H1 (cell line): ENCODE measurements around the gene SAMD9L. TPM values are rescaled to one million over a fixed set of nuclear protein-coding genes. Genes with fewer than 3 reads are reported as not detected.
"Not testable (repeated sequence)": the region's sequence is repeated elsewhere in the genome, so short reads cannot be mapped to it uniquely, and the experiment has no call there.

Source experiments
- CTCF ChIA-PET: fragments of 300-600 bp; sonication (Branson Sonifier 250); formaldehyde crosslinking; loops from one replicate; lab custom pipeline; 2021; ENCODE audit not compliant: partially characterized antibody; lab: Charles Lee
- POLR2A ChIA-PET: fragments of 300-600 bp; sonication (Branson Sonifier 250); formaldehyde crosslinking; loops from one replicate; lab custom pipeline; 2021; ENCODE audit warnings: inconsistent platforms; ENCODE audit not compliant: partially characterized antibody; lab: Charles Lee
- DNase-seq, 2 experiments: peaks; one replicate each; pipeline versions ENCODE4 v3.0.0 to v3.0.0-alpha.2; 2010 to 2022; ENCODE audit warnings: low spot score in 2 of 2, low read depth in 1 of 2, mixed read lengths in 1 of 2
- FAIRE-seq: peaks from 2 replicates; lab custom pipeline; 2011; peaks lifted over from hg19 to GRCh38; lab: Jason Lieb, UNC
- H2AFZ ChIP-seq: 2 replicates; pipeline ENCODE4 v1.8.1; 2012; ENCODE audit warnings: low read length, inconsistent platforms
- H2AK5ac ChIP-seq: 2 replicates; pipeline ENCODE4 v1.6.1; 2013; ENCODE audit warnings: low read depth, low read length
- H2BK120ac ChIP-seq: replicated peaks from 2 replicates; pipeline ENCODE3; 2013; ENCODE audit warnings: low read depth, low read length, inconsistent platforms
- H2BK12ac ChIP-seq: 2 replicates; pipeline ENCODE4 v1.6.1; 2013; ENCODE audit warnings: low read depth, low read length
- H2BK15ac ChIP-seq: 2 replicates; pipeline ENCODE4 v1.6.1; 2013; ENCODE audit warnings: low read length
- H2BK20ac ChIP-seq: 2 replicates; pipeline ENCODE4 v1.6.1; 2013; ENCODE audit warnings: low read length
- H2BK5ac ChIP-seq: 2 replicates; pipeline ENCODE4 v1.6.1; 2013; ENCODE audit warnings: low read depth, low read length
- H3K14ac ChIP-seq: 2 replicates; pipeline ENCODE4 v1.6.1; 2013; ENCODE audit warnings: inconsistent platforms; ENCODE audit not compliant: insufficient read length
- H3K18ac ChIP-seq: 2 replicates; pipeline ENCODE4 v1.6.1; 2013; ENCODE audit warnings: low read length; ENCODE audit errors: extremely low read depth
- H3K23ac ChIP-seq: 2 replicates; pipeline ENCODE4 v1.6.1; 2013; ENCODE audit warnings: inconsistent platforms; ENCODE audit not compliant: insufficient read length
- H3K23me2 ChIP-seq: 2 replicates; pipeline ENCODE4 v1.6.1; 2013; ENCODE audit warnings: low read depth, low read length
- H3K27ac ChIP-seq: 2 replicates; pipeline ENCODE4 v1.6.1; 2011; ENCODE audit warnings: low read depth, low read length, inconsistent platforms
- H3K27me3 ChIP-seq, 4 experiments: replicated peaks in 1 of 4; 1 replicate in 1 of 4; 2 replicates in 3 of 4; pipeline versions ENCODE4 v1.6.1 to v1.8.1; 2011 to 2013; ENCODE audit warnings: low read length in 3 of 4, mild to moderate bottlenecking in 3 of 4, inconsistent platforms in 2 of 4, mixed read lengths in 2 of 4, moderate library complexity in 1 of 4; ENCODE audit not compliant: control insufficient read depth in 3 of 4, insufficient read depth in 3 of 4; ENCODE audit errors: extremely low read depth in 1 of 4
- H3K36me3 ChIP-seq, 4 experiments: 2 replicates each; pipeline versions ENCODE4 v1.6.1 to v1.8.1; 2011 to 2013; ENCODE audit warnings: mild to moderate bottlenecking in 4 of 4, low read length in 3 of 4, moderate library complexity in 2 of 4, control low read depth in 1 of 4, inconsistent platforms in 1 of 4; ENCODE audit not compliant: insufficient read depth in 4 of 4, control insufficient read depth in 2 of 4
- H3K4ac ChIP-seq: replicated peaks from 2 replicates; pipeline ENCODE3; 2013; ENCODE audit warnings: low read length, low read depth, mixed read lengths, inconsistent platforms; ENCODE audit not compliant: insufficient read length
- H3K4me1 ChIP-seq, 4 experiments: replicated peaks in 1 of 4; 1 replicate in 1 of 4; 2 replicates in 3 of 4; pipeline versions ENCODE4 v1.6.1 to v1.8.1; 2011 to 2013; ENCODE audit warnings: low read length in 3 of 4, inconsistent platforms in 2 of 4, mixed read lengths in 1 of 4; ENCODE audit not compliant: insufficient read depth in 4 of 4, control insufficient read depth in 3 of 4
- H3K4me2 ChIP-seq, 2 experiments: 2 replicates each; pipeline versions ENCODE4 v1.6.1 to v1.8.1; 2011 to 2013; ENCODE audit warnings: low read depth in 2 of 2, low read length in 2 of 2, control low read depth in 1 of 2, inconsistent platforms in 1 of 2, mild to moderate bottlenecking in 1 of 2; ENCODE audit not compliant: insufficient read depth in 1 of 2
- H3K4me3 ChIP-seq, 4 experiments: fragments of 200-600, 300-600 bp in 1 of 4; sonication (generic), shearing (Covaris generic), sonication (Bioruptor Twin) in 1 of 4; 2 replicates each; pipeline versions ENCODE4 v1.5.1 to v1.8.1; 2011 to 2016; ENCODE audit warnings: low read length in 4 of 4, low read depth in 3 of 4, control low read depth in 2 of 4, inconsistent platforms in 2 of 4, mild to moderate bottlenecking in 2 of 4, mixed read lengths in 1 of 4, moderate library complexity in 1 of 4; ENCODE audit not compliant: insufficient read depth in 2 of 4; ENCODE audit errors: extremely low read depth in 1 of 4
- H3K56ac ChIP-seq: replicated peaks from 2 replicates; pipeline ENCODE3; 2013; ENCODE audit warnings: low read depth, mild to moderate bottlenecking, mixed read lengths, low read length, inconsistent platforms; ENCODE audit not compliant: insufficient read length
- H3K79me1 ChIP-seq: 2 replicates; pipeline ENCODE4 v1.6.1; 2013; ENCODE audit warnings: low read depth, low read length, control low read depth
- H3K79me2 ChIP-seq, 2 experiments: 2 replicates each; pipeline versions ENCODE4 v1.6.1 to v1.8.1; 2012 to 2013; ENCODE audit warnings: low read length in 2 of 2, mild to moderate bottlenecking in 2 of 2, inconsistent platforms in 1 of 2; ENCODE audit not compliant: insufficient read depth in 2 of 2, control insufficient read depth in 1 of 2
- H3K9ac ChIP-seq, 4 experiments: replicated peaks in 1 of 4; 1 replicate in 1 of 4; 2 replicates in 3 of 4; pipeline versions ENCODE4 v1.6.1 to v1.8.1; 2011 to 2013; ENCODE audit warnings: low read depth in 3 of 4, low read length in 3 of 4, control low read depth in 2 of 4, mild to moderate bottlenecking in 2 of 4, moderate library complexity in 2 of 4, inconsistent platforms in 1 of 4; ENCODE audit errors: extremely low read depth in 1 of 4
- H3K9me3 ChIP-seq, 2 experiments: 2 replicates each; pipeline versions ENCODE4 v1.6.1 to v1.8.1; 2012 to 2013; ENCODE audit warnings: mild to moderate bottlenecking in 2 of 2, moderate library complexity in 2 of 2, control low read depth in 1 of 2, inconsistent platforms in 1 of 2, low read depth in 1 of 2, low read length in 1 of 2, mixed read lengths in 1 of 2; ENCODE audit not compliant: insufficient read depth in 2 of 2
- H4K20me1 ChIP-seq, 2 experiments: replicated peaks in 1 of 2; 2 replicates each; pipeline versions ENCODE3 to v1.8.1; 2011 to 2013; ENCODE audit warnings: inconsistent platforms in 2 of 2, low read length in 2 of 2, mild to moderate bottlenecking in 1 of 2; ENCODE audit not compliant: insufficient read depth in 2 of 2, control insufficient read depth in 1 of 2
- H4K5ac ChIP-seq: 2 replicates; pipeline ENCODE4 v1.6.1; 2013; ENCODE audit warnings: low read length, low read depth, mixed read lengths, inconsistent platforms; ENCODE audit not compliant: insufficient read length
- H4K8ac ChIP-seq: 2 replicates; pipeline ENCODE4 v1.8.0; 2013; ENCODE audit warnings: mild to moderate bottlenecking, moderate library complexity, low read length, inconsistent platforms; ENCODE audit not compliant: insufficient read depth; ENCODE audit errors: extremely low read depth
- H4K91ac ChIP-seq: replicated peaks from 2 replicates; pipeline ENCODE3; 2013; ENCODE audit warnings: low read length, mixed read lengths, inconsistent platforms; ENCODE audit not compliant: insufficient read length
- WGBS, 2 experiments: shearing (Covaris generic) in 1 of 2; methylation state at CpG; one replicate each; pipeline versions ENCODE4 v1.1.6 to v1.1.7; 2013 to 2015; ENCODE audit warnings: low lambda C conversion rate in 2 of 2, mixed read lengths in 2 of 2, inconsistent platforms in 1 of 2, low coverage in 1 of 2, missing lambda C conversion rate in 1 of 2; ENCODE audit not compliant: insufficient replicate concordance in 2 of 2, insufficient coverage in 1 of 2, insufficient read length in 1 of 2; ENCODE audit errors: extremely low coverage in 1 of 2, missing lambda C conversion rate in 1 of 2; 5-methylcytosine and 5-hydroxymethylcytosine counted together
- polyA plus RNA-seq, 7 experiments: library from polyadenylated mRNA; depleted of rRNA in 3 of 7; stranded (reverse) in 5 of 7; unstranded in 2 of 7; fragments of >200 nt in 5 of 7; fragments of 200-250 nt in 2 of 7; gene quantifications; 1 replicate in 5 of 7; 2 replicates in 1 of 7; 4 replicates in 1 of 7; pipeline versions ENCODE4 v1.2.1 to v1.2.3, GENCODE V29; 2011 to 2013; ENCODE audit warnings: missing spikeins in 2 of 7, mixed read lengths in 2 of 7
- total RNA-seq: library from RNA; stranded (reverse); fragmentation: NEBNext Ultra II Directional; extraction: Animal tissue kit (Norgen Biotek cat#: 25700); gene quantifications from 2 replicates; pipeline ENCODE4 v1.2.1, GENCODE V29; 2021

The SAMD9L gene
- total and polyA plus RNA-seq, 2 of the 8 experiments (the other 6 are each of a cell fraction or from before 2014, with no cell fraction given): not detected

- CTCF ChIA-PET, H2BK12ac ChIP-seq, H3K56ac ChIP-seq, H2AFZ ChIP-seq, H2BK120ac ChIP-seq, H4K20me1 ChIP-seq, H3K14ac ChIP-seq, H2AK5ac ChIP-seq, H3K18ac ChIP-seq, H2BK20ac ChIP-seq, H3K27ac ChIP-seq, H4K91ac ChIP-seq, H4K5ac ChIP-seq, H3K4me2 ChIP-seq, FAIRE-seq, DNase-seq, H3K4me1 ChIP-seq, H3K9me3 ChIP-seq, H3K9ac ChIP-seq, H3K23me2 ChIP-seq, H3K23ac ChIP-seq, H3K79me1 ChIP-seq, H3K27me3 ChIP-seq, H3K79me2 ChIP-seq, H3K4ac ChIP-seq, H3K4me3 ChIP-seq, POLR2A ChIA-PET, H2BK15ac ChIP-seq, H2BK5ac ChIP-seq, H4K8ac ChIP-seq, H3K36me3 ChIP-seq: not testable (repeated sequence)
- WGBS, 2 experiments: 93% methylated on average over 1 of the region's 1 CpG; no CpG with 5 or more reads in 1 of the 2 experiments
Observed at GRCh38 chr7:93126954-93127353, 21.2 kb downstream of the SAMD9L start.

DNA sequence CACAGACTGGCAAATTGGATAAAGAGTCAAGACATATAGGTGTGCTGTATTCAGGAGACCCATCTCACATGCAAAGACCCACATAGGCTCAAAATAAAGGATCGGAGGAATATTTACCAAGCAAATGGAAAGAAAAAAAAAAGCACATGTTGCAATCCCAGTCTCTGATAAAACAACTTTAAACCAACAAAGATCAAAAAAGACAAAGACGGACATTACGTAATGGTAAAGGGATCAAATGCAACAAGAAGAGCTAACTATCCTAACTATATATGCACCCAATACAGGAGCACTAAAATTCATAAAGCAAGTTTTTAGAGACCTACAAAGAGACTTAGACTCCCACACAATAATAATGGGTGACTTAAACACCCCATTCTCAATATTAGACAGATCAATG is 24.7 kb downstream of the SAMD9L start:
- H3K4me1 ChIP-seq, H3K4me2 ChIP-seq, H3K23ac ChIP-seq, H3K23me2 ChIP-seq, H2AFZ ChIP-seq, H3K27ac ChIP-seq, H3K9me3 ChIP-seq, H2BK20ac ChIP-seq, H3K4ac ChIP-seq, H3K14ac ChIP-seq, H4K20me1 ChIP-seq, H2AK5ac ChIP-seq, H3K56ac ChIP-seq, H2BK5ac ChIP-seq, H2BK120ac ChIP-seq, H2BK12ac ChIP-seq, H3K18ac ChIP-seq, H3K4me3 ChIP-seq, H4K8ac ChIP-seq, H4K91ac ChIP-seq, POLR2A ChIA-PET, H3K36me3 ChIP-seq, H3K9ac ChIP-seq, DNase-seq, H4K5ac ChIP-seq, H2BK15ac ChIP-seq, H3K79me2 ChIP-seq, H3K79me1 ChIP-seq, FAIRE-seq, H3K27me3 ChIP-seq: not testable (repeated sequence)
- CTCF ChIA-PET: interaction anchor here (0.7 kb wide), 1 partner anchor 1244 kb away, joined by 3 read pairs; no protein-coding TSS in a partner anchor
- WGBS, 2 experiments: 89% methylated on average over 3 of the region's 3 CpGs; no CpG with 5 or more reads in 1 of the 2 experiments
